Measurements from ENCODE around the gene RIF1. TPM values are rescaled to one million over a fixed set of nuclear protein-coding genes. Genes with fewer than 3 reads are reported as not detected.
"Not testable (repeated sequence)": the region's sequence is repeated elsewhere in the genome, so short reads cannot be mapped to it uniquely, and the experiment has no call there.

The RIF1 gene
- total RNA-seq, 1 donor from 2014 or later = 65.2 TPM

- Mint-ChIP-seq H3K36me3 (ENCODE audit: low read depth) (peaks cover 12% of the 10 kb centered on the region), H3K27ac (ENCODE audit: unreplicated experiment) (no peak overlapping the region), H3K4me1 (no peaks in the 10 kb centered on the region), H3K27me3 (ENCODE audit: low read depth) (no peaks in the 10 kb centered on the region), H3K9me3 (no peaks in the 10 kb centered on the region), H3K4me3 (no peak overlapping the region)
- no peak for DNase-seq (ENCODE audit: low read depth, low spot score)
- no peak for TF ChIP-seq CTCF (conservative IDR thresholded peaks at IDR 0.05)
Observed at GRCh38 chr2:151417650-151418049, 7.9 kb downstream of the RIF1 start.

GRCh38 chr2:151421681-151422080 is 12.0 kb downstream of the RIF1 start:
- H3K4me1 Mint-ChIP-seq; H3K27ac Mint-ChIP-seq (ENCODE audit: unreplicated experiment); DNase-seq (ENCODE audit: low read depth, low spot score); H3K4me3 Mint-ChIP-seq; H3K9me3 Mint-ChIP-seq; H3K27me3 Mint-ChIP-seq (ENCODE audit: low read depth): not testable (repeated sequence)
- peaks cover 22% of the 10 kb centered on the region for H3K36me3 Mint-ChIP-seq (ENCODE audit: low read depth)

- no peak overlapping the region for H3K4me3 Mint-ChIP-seq
- no peaks in the 10 kb centered on the region for H3K4me1 Mint-ChIP-seq
- H3K36me3 Mint-ChIP-seq (ENCODE audit: low read depth) = peaks cover 23% of the 10 kb centered on the region
- no peaks in the 10 kb centered on the region for H3K9me3 Mint-ChIP-seq
- TF ChIP-seq CTCF (conservative IDR thresholded peaks at IDR 0.05) = no peak
- no peaks in the 10 kb centered on the region for H3K27me3 Mint-ChIP-seq (ENCODE audit: low read depth)
- H3K27ac Mint-ChIP-seq (ENCODE audit: unreplicated experiment) = no peak overlapping the region
- DNase-seq (ENCODE audit: low read depth, low spot score) = no peak
Observed at GRCh38 chr2:151422917-151423439, 13.3 kb downstream of the RIF1 start.

GRCh38 chr2:151423760-151424159 is 14.1 kb downstream of the RIF1 start:
- no peaks in the 10 kb centered on the region for H3K9me3 Mint-ChIP-seq
- H3K27me3 Mint-ChIP-seq (ENCODE audit: low read depth) = no peaks in the 10 kb centered on the region
- no peak overlapping the region for H3K27ac Mint-ChIP-seq (ENCODE audit: unreplicated experiment)
- no peak for TF ChIP-seq CTCF (conservative IDR thresholded peaks at IDR 0.05)
- no peak for DNase-seq (ENCODE audit: low read depth, low spot score)
- H3K4me1 Mint-ChIP-seq = no peaks in the 10 kb centered on the region
- H3K36me3 Mint-ChIP-seq (ENCODE audit: low read depth) = peaks cover 27% of the 10 kb centered on the region
- H3K4me3 Mint-ChIP-seq = no peak overlapping the region

- no peaks in the 10 kb centered on the region for H3K9me3 Mint-ChIP-seq
- H3K4me3 Mint-ChIP-seq = no peak overlapping the region
- H3K4me1 Mint-ChIP-seq = no peaks in the 10 kb centered on the region
- no peak overlapping the region for H3K27ac Mint-ChIP-seq (ENCODE audit: unreplicated experiment)
- DNase-seq (ENCODE audit: low read depth, low spot score) = no peak
- peaks cover 16% of the 10 kb centered on the region for H3K36me3 Mint-ChIP-seq (ENCODE audit: low read depth)
- H3K27me3 Mint-ChIP-seq (ENCODE audit: low read depth) = no peaks in the 10 kb centered on the region
- peak; percentile 80 for TF ChIP-seq CTCF (conservative IDR thresholded peaks at IDR 0.05)
Observed at GRCh38 chr2:151437630-151438029, 27.9 kb downstream of the RIF1 start.

- Mint-ChIP-seq H3K36me3 (ENCODE audit: low read depth) (peaks cover 14% of the 10 kb centered on the region), H3K9me3 (no peaks in the 10 kb centered on the region), H3K4me3 (no peak overlapping the region), H3K4me1 (no peaks in the 10 kb centered on the region), H3K27ac (ENCODE audit: unreplicated experiment) (no peak overlapping the region), H3K27me3 (ENCODE audit: low read depth) (no peaks in the 10 kb centered on the region)
- no peak for DNase-seq (ENCODE audit: low read depth, low spot score)
- TF ChIP-seq CTCF (conservative IDR thresholded peaks at IDR 0.05) = no peak
Observed at GRCh38 chr2:151438506-151438905, 28.8 kb downstream of the RIF1 start.

Measured in neural crest cell (in vitro differentiated cells).